Activated T-cell treated with anti-CD3 and anti-CD28 coated beads for 24 hours (primary cell): Measurements from ENCODE around the gene TUFT1.
A peak's percentile ranks its signal among the peaks of the same experiment; 100 is the strongest.
"Not testable (repeated sequence)": the region's sequence is repeated elsewhere in the genome, so short reads cannot be mapped to it uniquely, and the experiment has no call there.

Source experiments
- DNase-seq: peaks from one replicate; pipeline ENCODE4 v3.0.0-alpha.2; 2020; ENCODE audit warnings: low read depth

Gene TUFT1

DNA sequence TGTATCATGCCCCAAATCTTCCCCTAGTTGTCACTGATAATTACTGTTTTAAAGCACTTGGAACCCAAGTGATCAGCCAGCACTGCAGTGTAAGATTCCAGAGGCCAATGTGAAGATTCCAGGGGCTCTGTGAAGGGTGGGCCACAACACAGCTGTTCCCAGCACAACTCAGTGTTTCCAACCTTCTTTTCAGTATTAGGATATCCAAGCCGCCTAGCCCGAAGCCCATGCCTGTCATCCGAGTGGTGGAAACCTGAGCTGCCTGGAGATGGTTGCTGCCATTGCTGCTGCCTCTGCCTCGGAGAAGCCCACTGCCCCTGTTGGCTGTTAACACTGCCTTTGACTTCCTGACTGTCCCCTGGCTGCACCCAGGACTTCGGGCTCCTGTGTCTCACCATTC is 41.3 kb downstream of the TUFT1 start:
- DNase-seq, result no peak

GRCh38 chr1:151581921-151582320 is 41.8 kb downstream of the TUFT1 start:
- DNase-seq, result no peak

GRCh38 chr1:151583796-151584195 is 43.7 kb downstream of the TUFT1 start:
- no peak for DNase-seq

GRCh38 chr1:151584278-151584677 is 44.2 kb downstream of the TUFT1 start:
- no peak for DNase-seq

GRCh38 chr1:151584780-151585179 is 44.7 kb downstream of the TUFT1 start:
- no peak for DNase-seq

- no peak for DNase-seq
These were observed 45.5 kb downstream of the TUFT1 start for GRCh38 chr1:151585622-151586021.

- no peak for DNase-seq
These were observed 50.9 kb downstream of the TUFT1 start for GRCh38 chr1:151590961-151591360.

DNA sequence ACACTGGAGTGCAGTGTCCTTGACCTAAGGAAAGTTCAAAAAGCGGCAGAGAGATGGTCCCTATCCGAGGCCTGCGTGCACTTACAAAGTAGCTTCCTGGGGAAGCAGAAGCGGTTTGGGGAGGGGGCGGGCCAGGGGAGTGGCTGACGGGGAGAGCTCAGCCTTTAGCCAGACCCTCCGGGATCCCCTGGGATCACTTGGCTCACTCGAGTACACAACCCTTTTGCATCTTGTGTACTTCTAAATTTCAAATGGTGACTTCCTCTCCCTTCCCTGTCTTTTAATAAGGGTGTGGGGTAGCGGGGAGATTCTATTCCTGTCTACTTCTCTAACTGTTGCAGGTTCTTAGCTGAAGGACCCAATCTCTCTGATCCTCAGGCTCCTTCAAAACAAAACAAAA is 53.6 kb downstream of the TUFT1 start:
- no peak for DNase-seq

DNA sequence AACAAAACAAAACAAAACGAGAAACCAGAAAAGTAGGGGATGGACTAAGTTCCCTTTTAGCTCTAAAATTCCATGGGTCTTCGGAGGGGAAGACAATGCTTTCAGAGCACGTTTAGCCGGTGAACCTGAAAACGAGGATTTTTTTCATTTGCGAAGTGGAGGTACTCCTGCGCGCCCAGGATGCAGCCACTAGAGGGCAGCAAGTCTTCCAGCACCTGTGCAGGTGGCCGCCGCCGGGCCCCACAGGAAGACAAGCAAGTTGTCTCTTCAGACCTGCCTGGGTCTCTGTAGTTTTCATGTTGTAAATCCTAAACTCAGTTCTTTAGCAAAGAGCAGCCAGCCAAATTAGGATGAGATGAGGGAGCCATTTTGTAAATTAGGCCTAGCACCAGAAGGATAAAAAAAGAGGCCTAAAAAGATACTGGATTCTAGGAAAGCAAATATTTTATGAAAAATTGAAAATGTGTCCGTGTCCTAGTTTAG is 54.1 kb downstream of the TUFT1 start:
- peak; percentile 75 for DNase-seq

- no peak for DNase-seq
These were observed 56.3 kb downstream of the TUFT1 start for GRCh38 chr1:151596166-151596953.

GRCh38 chr1:151602550-151602949 is 62.4 kb downstream of the TUFT1 start:
- DNase-seq, result not testable (repeated sequence)

DNA sequence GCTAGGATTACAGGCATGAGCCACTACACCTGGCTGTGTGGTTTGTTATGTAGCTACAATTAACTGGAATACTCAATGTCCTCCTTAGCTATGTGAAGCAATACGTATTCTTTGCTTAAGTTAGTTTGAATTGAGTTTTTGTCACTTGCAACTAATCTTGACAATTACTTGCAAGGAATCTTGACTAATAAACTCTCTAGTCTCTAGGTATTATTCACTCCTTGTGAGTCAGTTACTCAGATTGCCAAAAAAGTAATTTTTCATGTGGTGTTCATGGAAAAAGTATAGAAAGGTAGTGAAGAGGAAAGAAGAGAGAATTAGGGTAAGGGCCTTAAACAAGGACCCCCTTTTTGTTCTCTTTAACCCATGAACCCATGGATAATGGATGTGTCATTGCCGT is 64.2 kb downstream of the TUFT1 start:
- DNase-seq, result no peak

- no peak for DNase-seq
These were observed 66.3 kb downstream of the TUFT1 start for GRCh38 chr1:151606384-151606783.

GRCh38 chr1:151606857-151607256 is 66.7 kb downstream of the TUFT1 start:
- DNase-seq, result no peak

GRCh38 chr1:151610142-151610541 is 70.0 kb downstream of the TUFT1 start:
- no peak for DNase-seq

DNA sequence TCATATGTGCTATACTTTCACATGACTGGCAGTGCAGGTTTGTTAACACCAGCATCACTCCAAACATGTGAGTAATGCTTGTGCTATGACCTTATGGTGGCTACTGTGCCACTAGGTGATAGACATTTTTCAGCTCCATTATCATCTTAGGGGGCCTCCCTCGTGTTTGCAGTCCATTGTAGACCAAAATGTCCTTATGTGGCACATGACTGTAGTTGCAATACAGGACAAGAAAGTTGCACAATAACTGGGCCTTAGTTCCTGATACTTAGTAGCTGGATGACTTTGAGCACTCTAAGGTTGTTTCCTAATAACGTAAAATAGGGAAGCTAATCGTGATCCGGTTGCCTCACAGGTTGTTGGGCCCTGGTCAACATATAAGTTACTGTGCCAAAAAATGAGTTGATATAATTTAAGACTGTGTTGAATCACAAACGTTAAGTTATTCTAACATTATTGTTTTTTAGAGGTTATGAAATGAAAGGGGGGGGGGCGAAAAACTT is 71.2 kb downstream of the TUFT1 start:
- DNase-seq, result no peak

DNA sequence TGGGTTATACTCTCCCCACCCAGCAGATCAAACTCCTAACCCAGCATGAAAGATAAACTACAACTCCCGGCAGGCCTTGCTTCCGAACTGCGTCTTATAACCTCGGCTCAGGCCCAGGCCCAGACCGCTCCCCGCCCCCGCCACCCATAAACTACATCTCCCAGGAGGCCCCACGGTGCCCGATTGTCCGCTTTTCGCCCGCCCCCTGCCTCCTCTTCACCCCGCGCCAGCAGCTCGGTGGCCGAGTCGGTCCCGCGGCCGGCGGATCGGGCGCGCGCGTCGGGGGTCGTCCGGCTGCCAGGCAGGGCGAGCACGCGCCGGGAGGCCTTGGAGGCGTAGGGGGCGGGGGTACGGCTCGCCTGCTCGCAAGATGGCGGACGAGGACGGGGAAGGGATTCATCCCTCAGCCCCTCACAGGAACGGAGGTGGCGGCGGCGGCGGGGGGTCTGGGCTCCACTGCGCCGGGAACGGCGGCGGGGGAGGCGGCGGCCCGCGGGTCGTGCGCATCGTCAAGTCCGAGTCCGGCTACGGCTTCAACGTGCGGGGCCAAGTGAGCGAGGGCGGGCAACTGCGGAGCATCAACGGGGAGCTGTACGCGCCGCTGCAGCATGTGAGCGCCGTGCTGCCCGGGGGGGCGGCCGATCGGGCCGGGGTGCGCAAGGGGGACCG is 71.9 kb downstream of the TUFT1 start, which contains the start of gene SNX27:
SNX27 (plus strand) TSS at position 219 of the 669 bp plus-strand sequence; CDS start at position 371, 152 bp downstream.
- DNase-seq, result peak; percentile 83

GRCh38 chr1:151612501-151613281 is 72.6 kb downstream of the TUFT1 start:
- DNase-seq, result peak; percentile 21

GRCh38 chr1:151613282-151613780 is 73.2 kb downstream of the TUFT1 start:
- no peak for DNase-seq

GRCh38 chr1:151615711-151616504 is 75.8 kb downstream of the TUFT1 start:
- DNase-seq, result no peak

- DNase-seq, result no peak
These were observed 76.4 kb downstream of the TUFT1 start for GRCh38 chr1:151616505-151616849.
